Adipose tissue (tissue), 3 donors: Measurements from ENCODE around the gene GATA3. TPM values are rescaled to one million over a fixed set of nuclear protein-coding genes. Genes with fewer than 3 reads are reported as not detected.

ENCODE experiments used
- H3K27ac ChIP-seq: one replicate; pipeline ENCODE4 v1.5.1; 2013; ENCODE audit warnings: low read depth, low read length
- WGBS, 3 donors: extraction: QIAGEN DNeasy Blood & Tissue Kit; methylation state at CpG; one replicate each; pipeline ENCODE4 v1.1.7; 2013; 5-methylcytosine and 5-hydroxymethylcytosine counted together
- polyA plus RNA-seq, 3 donors: library from polyadenylated mRNA; stranded (reverse); fragments of 200-250 nt; gene quantifications; one replicate each; pipeline ENCODE4 v1.2.3, GENCODE V29; 2013
- donor health status: healthy with polysubstance abuse.
- donor health status: Bipolar disorder and iron deficiency.
- donor health status: healthy.

The GATA3 gene
- polyA plus RNA-seq, 3 donors: 0.36 to 2.4 (median 1.6) TPM

- H3K27ac ChIP-seq: no peak overlapping the region
- WGBS, 3 donors: 6 to 13% (median 8%) methylated on average over 18 of the region's 18 CpGs
Measured at GRCh38 chr10:8036506-8037198, 17.8 kb upstream of the GATA3 start.

DNA sequence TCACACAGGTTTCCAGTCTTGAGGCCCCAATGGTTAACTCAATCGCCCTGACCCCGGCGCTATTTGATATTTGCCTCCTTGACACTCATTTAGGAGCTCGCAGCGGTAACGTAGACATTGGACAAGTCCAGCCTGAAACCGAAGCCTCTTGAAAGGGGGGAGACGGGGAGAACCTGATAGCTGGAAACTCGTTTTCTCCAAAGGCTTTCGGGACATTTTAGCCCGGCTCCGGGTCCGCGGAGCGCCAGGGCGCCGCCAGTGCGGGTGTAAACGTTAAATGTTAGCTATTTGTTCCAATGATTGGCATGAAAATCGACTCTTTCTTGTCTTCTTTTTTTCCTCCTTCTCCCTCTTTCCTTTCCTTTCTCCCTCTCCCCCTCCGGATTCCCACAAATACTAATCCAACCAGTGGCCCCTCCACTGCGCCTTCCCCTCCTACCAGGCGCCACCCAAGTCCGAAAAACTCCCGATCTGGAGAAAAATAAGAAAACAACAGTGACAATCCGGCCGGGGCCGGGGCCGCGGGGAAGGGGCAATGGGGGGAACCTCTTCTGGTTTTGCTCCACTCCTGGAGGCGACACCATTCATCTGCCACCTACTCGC, 17.2 kb upstream of the GATA3 start:
- no peak overlapping the region for H3K27ac ChIP-seq
- WGBS, 3 donors: 4 to 8% (median 8%) methylated on average over 32 of the region's 32 CpGs

GRCh38 chr10:8037941-8038894, 16.3 kb upstream of the GATA3 start:
- WGBS, 3 donors: 8 to 12% (median 11%) methylated on average over 22 of the region's 22 CpGs
- no peak overlapping the region for H3K27ac ChIP-seq

GRCh38 chr10:8039321-8039881, 15.1 kb upstream of the GATA3 start:
- H3K27ac ChIP-seq: no peak overlapping the region
- WGBS, 3 donors: 5 to 7% (median 7%) methylated on average over 10 of the region's 10 CpGs

GRCh38 chr10:8040651-8041050, 13.8 kb upstream of the GATA3 start:
- no peak overlapping the region for H3K27ac ChIP-seq
- WGBS, 3 donors: 12 to 16% (median 14%) methylated on average over 6 of the region's 6 CpGs

DNA sequence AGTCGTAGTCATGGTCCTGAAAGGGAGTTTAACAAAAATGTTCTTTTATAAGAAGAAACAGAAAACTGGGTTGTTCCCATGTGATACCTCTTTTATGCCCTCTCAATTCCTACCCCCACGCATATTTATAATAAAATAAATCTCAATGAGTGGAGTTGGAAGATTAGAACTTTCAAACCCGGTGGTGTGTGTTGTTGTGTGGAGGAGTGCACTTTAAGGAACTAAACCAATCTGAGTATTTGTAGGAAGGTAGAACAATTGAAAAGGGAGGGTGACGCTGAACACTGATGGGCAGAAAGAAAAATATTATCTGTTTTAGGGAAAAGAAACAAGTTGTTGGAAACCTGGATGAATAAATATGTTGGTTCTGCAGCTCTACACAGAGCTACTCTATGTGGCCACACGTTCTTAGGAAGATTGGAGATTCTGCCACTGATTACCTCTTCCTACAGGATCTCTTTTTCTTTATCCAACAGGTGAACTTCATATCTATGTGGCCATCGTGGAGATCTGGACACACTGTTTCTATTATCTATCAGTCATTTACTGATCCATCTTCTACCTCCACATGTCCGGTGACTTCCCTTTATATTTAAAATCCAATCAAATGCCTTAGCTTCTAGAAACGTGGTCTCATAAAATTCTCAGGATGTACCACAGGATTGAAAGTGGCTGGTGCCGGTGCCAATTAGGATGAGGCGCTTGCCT, 13.1 kb upstream of the GATA3 start:
- no peak overlapping the region for H3K27ac ChIP-seq
- 7 to 10% (median 10%) methylated on average over 10 of the region's 10 CpGs for WGBS, 3 donors

GRCh38 chr10:8041992-8042720, 12.3 kb upstream of the GATA3 start:
- H3K27ac ChIP-seq: no peak overlapping the region
- 9 to 14% (median 12%) methylated on average over 17 of the region's 17 CpGs for WGBS, 3 donors

- no peak overlapping the region for H3K27ac ChIP-seq
- WGBS, 3 donors: 3 to 6% (median 6%) methylated on average over 35 of the region's 35 CpGs
Measured at GRCh38 chr10:8042721-8043568, 11.5 kb upstream of the GATA3 start.

DNA sequence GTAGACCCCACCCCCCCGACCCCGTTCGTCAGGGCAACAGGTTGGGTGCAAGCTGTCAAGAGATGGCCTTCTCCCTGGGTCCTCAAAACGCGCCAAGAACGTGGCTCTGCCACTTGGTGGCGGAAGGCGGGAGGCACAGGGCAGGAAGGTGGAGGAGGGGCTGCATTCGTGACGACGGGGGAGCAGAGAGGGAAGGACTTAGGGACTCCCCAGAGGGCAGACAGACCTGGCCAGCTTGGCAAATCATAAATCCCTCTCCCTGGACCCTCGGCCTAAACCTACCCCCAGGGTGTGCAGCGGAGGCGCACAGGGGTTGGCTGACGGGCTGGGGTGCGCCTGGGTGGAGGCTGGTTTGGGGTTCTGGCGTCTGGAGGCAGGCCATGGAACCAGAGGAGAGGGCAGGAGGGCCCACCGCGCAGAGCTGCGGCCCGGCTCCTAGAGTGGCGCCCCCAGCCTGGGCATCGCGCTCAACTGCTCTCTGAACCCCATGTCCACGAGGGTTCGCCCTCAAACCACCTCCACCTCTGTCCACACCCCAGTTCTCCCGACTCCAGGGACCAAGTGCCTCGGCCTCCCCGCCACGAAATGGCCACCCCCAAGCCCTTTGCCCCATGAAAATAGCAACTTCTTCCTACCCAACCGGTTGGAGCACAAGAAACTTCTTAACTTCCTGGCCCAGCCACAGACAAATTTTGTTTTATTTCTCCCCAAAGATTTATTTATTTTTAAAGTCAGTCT, 10.8 kb upstream of the GATA3 start:
- no peak overlapping the region for H3K27ac ChIP-seq
- WGBS, 3 donors: 5 to 9% (median 7%) methylated on average over 29 to 31 of the region's 31 CpGs

DNA sequence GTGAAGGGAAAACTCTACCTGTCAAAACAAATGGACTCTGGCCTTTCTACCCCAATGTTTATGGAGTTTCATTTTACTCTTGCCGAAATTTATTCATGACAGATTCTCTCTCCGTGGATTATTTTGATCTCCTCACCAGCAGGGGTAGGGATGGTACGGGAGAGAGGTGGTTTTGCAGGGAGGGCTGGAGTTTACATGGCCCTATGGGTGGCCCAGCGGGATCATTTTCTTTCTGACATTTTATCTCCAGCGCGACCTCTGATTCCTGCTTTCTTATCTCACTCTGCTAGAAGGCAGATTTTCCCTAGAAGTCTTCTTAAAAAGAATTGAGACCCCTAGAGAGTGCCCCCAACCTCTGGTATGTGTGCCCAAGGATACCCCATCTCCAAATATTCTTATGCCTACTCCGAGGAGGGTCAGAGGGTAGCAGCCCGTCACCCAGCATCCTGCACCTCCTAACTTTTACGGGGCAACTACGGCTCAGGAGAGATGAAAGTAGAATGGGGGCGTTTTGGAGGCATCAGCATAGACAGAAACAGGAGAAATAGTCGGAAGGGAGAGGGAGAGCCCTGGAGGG, 10.1 kb upstream of the GATA3 start:
- 8 to 12% (median 9%) methylated on average over 12 of the region's 12 CpGs for WGBS, 3 donors
- H3K27ac ChIP-seq: no peak overlapping the region

- 2 to 3% (median 3%) methylated on average over 31 to 32 of the region's 32 CpGs for WGBS, 3 donors
- H3K27ac ChIP-seq: no peak overlapping the region
Measured at GRCh38 chr10:8044908-8045725, 9.4 kb upstream of the GATA3 start.

GRCh38 chr10:8045726-8046494, 8.6 kb upstream of the GATA3 start:
- WGBS, 3 donors: 2 to 6% (median 5%) methylated on average over 17 of the region's 17 CpGs
- no peak overlapping the region for H3K27ac ChIP-seq

DNA sequence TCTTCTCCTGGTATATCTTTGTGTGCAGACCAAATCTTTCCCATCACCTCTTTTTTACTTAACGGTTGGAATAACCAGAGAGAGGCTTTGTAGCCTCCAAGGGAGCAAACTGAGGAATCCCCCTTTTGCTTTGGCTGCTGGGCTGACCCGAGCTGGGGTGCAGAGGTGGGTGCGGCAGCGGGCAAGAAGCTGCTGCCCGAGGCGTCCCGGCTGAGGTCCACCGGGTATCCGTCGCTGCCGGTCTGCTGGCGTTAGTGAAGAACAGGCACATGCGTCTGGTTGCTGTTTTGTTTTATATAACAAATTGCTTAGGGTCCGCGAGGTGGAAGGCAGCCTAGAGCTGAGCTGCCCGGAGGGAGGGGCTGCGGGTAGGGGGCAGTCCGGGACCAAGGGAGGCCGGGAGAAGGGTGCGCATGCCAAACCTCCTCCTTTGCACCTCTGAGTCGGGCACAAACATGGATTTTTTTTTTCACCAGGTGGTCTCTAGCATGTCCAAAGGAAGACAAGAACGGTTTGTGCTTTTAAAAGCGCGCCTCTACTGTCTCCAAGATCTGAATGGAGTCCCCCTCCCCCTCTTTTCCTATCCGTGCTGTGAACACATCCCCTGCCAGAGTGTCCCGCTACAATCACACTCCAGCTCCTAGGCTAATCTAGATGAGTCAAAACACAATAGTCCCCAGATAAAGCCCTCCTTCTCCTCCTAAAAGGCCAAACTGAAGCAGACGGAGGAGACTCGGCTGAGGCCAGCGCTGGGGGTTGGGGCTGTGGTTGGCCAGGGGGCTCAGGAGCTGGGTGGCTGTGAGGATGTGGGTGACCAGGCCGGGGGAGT, 6.8 kb upstream of the GATA3 start:
- H3K27ac ChIP-seq: no peak overlapping the region

More for the DNA sequence above, 6.8 kb upstream of the GATA3 start:
- WGBS, 3 donors: 5 to 13% (median 6%) methylated on average over 29 to 30 of the region's 30 CpGs
